ENCODE data around the gene ENOX1.

ENOX1 gene

GRCh38 chr13:43300865-43301264 lies 485.9 kb downstream of the ENOX1 start:
- no peak overlapping the region for H3K9ac ChIP-seq (ENCODE audit: low read depth in 1 of 2, low read length in 2 of 2)
- no peak overlapping the region for H3K27ac ChIP-seq (ENCODE audit: low read depth, low read length)
- H3K4me3 ChIP-seq (ENCODE audit: low read depth in 1 of 2, low read length in 2 of 2): no peak overlapping the region
- no peaks in the 10 kb centered on the region for H3K4me1 ChIP-seq (ENCODE audit: control insufficient read depth in 1 of 2, insufficient read depth in 2 of 2, low read length in 2 of 2)
- H3K27me3 ChIP-seq (ENCODE audit: control insufficient read depth in 1 of 2, insufficient read depth in 2 of 2, low read length in 2 of 2): peaks cover 0 to 4% of the 10 kb centered on the region in 2 donors
- no peaks in the 10 kb centered on the region for H3K36me3 ChIP-seq (ENCODE audit: control insufficient read depth in 1 of 2, insufficient read depth in 2 of 2, low read length in 2 of 2)
- H3K9me3 ChIP-seq (ENCODE audit: control insufficient read depth in 1 of 2, low read length in 2 of 2): no peaks in the 10 kb centered on the region

- Histone ChIP-seq H3K36me3 (ENCODE audit: control insufficient read depth in 1 of 2, insufficient read depth in 2 of 2, low read length in 2 of 2) (no peaks in the 10 kb centered on the region), H3K27ac (ENCODE audit: low read depth, low read length) (no peak overlapping the region), H3K4me3 (ENCODE audit: low read depth in 1 of 2, low read length in 2 of 2) (no peak overlapping the region), H3K9me3 (ENCODE audit: control insufficient read depth in 1 of 2, low read length in 2 of 2) (no peaks in the 10 kb centered on the region), H3K27me3 (ENCODE audit: control insufficient read depth in 1 of 2, insufficient read depth in 2 of 2, low read length in 2 of 2) (peaks cover 0 to 4% of the 10 kb centered on the region in 2 donors), H3K9ac (ENCODE audit: low read depth in 1 of 2, low read length in 2 of 2) (no peak overlapping the region), H3K4me1 (ENCODE audit: control insufficient read depth in 1 of 2, insufficient read depth in 2 of 2, low read length in 2 of 2) (no peaks in the 10 kb centered on the region)
These were observed 487.4 kb downstream of the ENOX1 start for GRCh38 chr13:43299374-43299773.

- Histone ChIP-seq H3K4me1 (ENCODE audit: control insufficient read depth in 1 of 2, insufficient read depth in 2 of 2, low read length in 2 of 2) (no peaks in the 10 kb centered on the region), H3K36me3 (ENCODE audit: control insufficient read depth in 1 of 2, insufficient read depth in 2 of 2, low read length in 2 of 2) (no peaks in the 10 kb centered on the region), H3K9ac (ENCODE audit: low read depth in 1 of 2, low read length in 2 of 2) (no peak overlapping the region), H3K4me3 (ENCODE audit: low read depth in 1 of 2, low read length in 2 of 2) (no peak overlapping the region), H3K27ac (ENCODE audit: low read depth, low read length) (no peak overlapping the region), H3K27me3 (ENCODE audit: control insufficient read depth in 1 of 2, insufficient read depth in 2 of 2, low read length in 2 of 2) (peaks cover 0 to 4% of the 10 kb centered on the region in 2 donors), H3K9me3 (ENCODE audit: control insufficient read depth in 1 of 2, low read length in 2 of 2) (no peaks in the 10 kb centered on the region)
These were observed 488.0 kb downstream of the ENOX1 start for GRCh38 chr13:43298816-43299215.

DNA sequence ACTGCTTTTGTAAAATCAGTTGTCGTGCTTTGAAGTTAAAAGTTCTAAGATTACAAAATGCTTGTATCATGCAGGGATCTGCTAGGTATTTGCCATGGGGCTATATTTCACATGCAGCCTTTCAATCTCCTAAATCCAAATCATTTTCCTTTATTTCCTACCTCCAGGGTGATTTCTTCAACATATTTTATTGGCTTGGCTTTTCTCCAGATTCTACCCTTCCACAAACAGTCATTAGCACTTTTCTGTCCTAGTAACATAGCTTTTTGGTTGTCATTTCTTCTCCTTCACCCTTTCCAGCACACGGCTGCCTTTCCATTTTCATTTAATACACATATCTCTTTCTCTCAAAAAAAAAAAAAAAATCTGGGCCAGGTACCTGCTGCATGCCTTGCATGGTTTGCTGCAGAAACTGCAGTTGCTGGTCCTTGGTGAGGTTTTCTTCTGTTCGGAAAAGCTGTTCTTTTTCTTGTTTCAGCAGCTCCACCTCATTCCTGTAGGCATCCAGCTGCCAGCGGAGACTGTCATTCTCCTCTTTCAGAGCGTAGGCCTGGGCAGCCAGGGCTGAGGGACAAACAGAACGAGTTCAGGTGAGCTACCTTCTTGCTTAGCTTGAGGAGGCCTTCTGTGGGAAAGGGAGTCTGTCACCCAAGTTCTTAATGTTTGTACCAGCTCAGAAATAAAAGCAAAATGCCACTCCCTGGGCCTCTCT lies 488.6 kb downstream of the ENOX1 start:
- Histone ChIP-seq H3K4me3 (ENCODE audit: low read depth in 1 of 2, low read length in 2 of 2) (no peak overlapping the region), H3K9me3 (ENCODE audit: control insufficient read depth in 1 of 2, low read length in 2 of 2) (no peaks in the 10 kb centered on the region), H3K4me1 (ENCODE audit: control insufficient read depth in 1 of 2, insufficient read depth in 2 of 2, low read length in 2 of 2) (no peaks in the 10 kb centered on the region), H3K27me3 (ENCODE audit: control insufficient read depth in 1 of 2, insufficient read depth in 2 of 2, low read length in 2 of 2) (peaks cover 0 to 4% of the 10 kb centered on the region in 2 donors), H3K36me3 (ENCODE audit: control insufficient read depth in 1 of 2, insufficient read depth in 2 of 2, low read length in 2 of 2) (no peaks in the 10 kb centered on the region), H3K27ac (ENCODE audit: low read depth, low read length) (no peak overlapping the region), H3K9ac (ENCODE audit: low read depth in 1 of 2, low read length in 2 of 2) (no peak overlapping the region)

- Histone ChIP-seq H3K36me3 (ENCODE audit: control insufficient read depth in 1 of 2, insufficient read depth in 2 of 2, low read length in 2 of 2) (no peaks in the 10 kb centered on the region), H3K4me1 (ENCODE audit: control insufficient read depth in 1 of 2, insufficient read depth in 2 of 2, low read length in 2 of 2) (no peaks in the 10 kb centered on the region), H3K27ac (ENCODE audit: low read depth, low read length) (no peak overlapping the region)
These were observed 490.8 kb downstream of the ENOX1 start for GRCh38 chr13:43295825-43296564.

DNA sequence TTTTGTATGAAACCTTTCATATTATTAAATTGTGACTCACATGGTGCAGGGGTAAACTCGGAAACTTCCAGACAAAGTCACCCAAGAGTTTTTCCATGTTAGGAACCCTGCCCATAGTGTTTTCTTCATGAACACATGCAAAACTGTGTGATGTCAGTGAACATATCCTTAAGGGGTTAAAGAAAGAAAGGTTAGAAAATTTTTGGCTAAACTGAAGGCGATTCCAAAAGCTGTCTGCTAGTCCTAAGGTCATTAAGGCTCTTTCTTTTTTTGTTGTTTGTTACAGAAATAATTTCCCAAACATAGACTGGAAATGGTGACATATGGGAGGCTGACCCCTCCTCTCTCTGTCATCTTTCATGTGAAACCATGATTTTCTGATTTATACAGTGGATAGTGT lies 491.5 kb downstream of the ENOX1 start:
- H3K27me3 ChIP-seq (ENCODE audit: control insufficient read depth in 1 of 2, insufficient read depth in 2 of 2, low read length in 2 of 2): peaks cover 0 to 8% of the 10 kb centered on the region in 2 donors
- no peak overlapping the region for H3K9ac ChIP-seq (ENCODE audit: low read depth in 1 of 2, low read length in 2 of 2)
- no peaks in the 10 kb centered on the region for H3K9me3 ChIP-seq (ENCODE audit: control insufficient read depth in 1 of 2, low read length in 2 of 2)
- H3K27ac ChIP-seq (ENCODE audit: low read depth, low read length): no peak overlapping the region
- H3K4me1 ChIP-seq (ENCODE audit: control insufficient read depth in 1 of 2, insufficient read depth in 2 of 2, low read length in 2 of 2): no peaks in the 10 kb centered on the region
- H3K36me3 ChIP-seq (ENCODE audit: control insufficient read depth in 1 of 2, insufficient read depth in 2 of 2, low read length in 2 of 2): no peaks in the 10 kb centered on the region
- H3K4me3 ChIP-seq (ENCODE audit: low read depth in 1 of 2, low read length in 2 of 2): no peak overlapping the region

More at GRCh38 chr13:43295825-43296564, 490.8 kb downstream of the ENOX1 start:
- Histone ChIP-seq H3K9me3 (ENCODE audit: control insufficient read depth in 1 of 2, low read length in 2 of 2) (no peaks in the 10 kb centered on the region), H3K4me3 (ENCODE audit: low read depth in 1 of 2, low read length in 2 of 2) (no peak overlapping the region), H3K9ac (ENCODE audit: low read depth in 1 of 2, low read length in 2 of 2) (no peak overlapping the region), H3K27me3 (ENCODE audit: control insufficient read depth in 1 of 2, insufficient read depth in 2 of 2, low read length in 2 of 2) (peaks cover 0 to 8% of the 10 kb centered on the region in 2 donors)

- no peaks in the 10 kb centered on the region for H3K4me1 ChIP-seq (ENCODE audit: control insufficient read depth in 1 of 2, insufficient read depth in 2 of 2, low read length in 2 of 2)
- H3K27ac ChIP-seq (ENCODE audit: low read depth, low read length): no peak overlapping the region
- H3K9ac ChIP-seq (ENCODE audit: low read depth in 1 of 2, low read length in 2 of 2): no peak overlapping the region
- no peaks in the 10 kb centered on the region for H3K36me3 ChIP-seq (ENCODE audit: control insufficient read depth in 1 of 2, insufficient read depth in 2 of 2, low read length in 2 of 2)
- H3K4me3 ChIP-seq (ENCODE audit: low read depth in 1 of 2, low read length in 2 of 2): no peak overlapping the region
- H3K27me3 ChIP-seq (ENCODE audit: control insufficient read depth in 1 of 2, insufficient read depth in 2 of 2, low read length in 2 of 2): peaks cover 0 to 5% of the 10 kb centered on the region in 2 donors
- no peaks in the 10 kb centered on the region for H3K9me3 ChIP-seq (ENCODE audit: control insufficient read depth in 1 of 2, low read length in 2 of 2)
These were observed 492.4 kb downstream of the ENOX1 start for GRCh38 chr13:43294412-43294811.

DNA sequence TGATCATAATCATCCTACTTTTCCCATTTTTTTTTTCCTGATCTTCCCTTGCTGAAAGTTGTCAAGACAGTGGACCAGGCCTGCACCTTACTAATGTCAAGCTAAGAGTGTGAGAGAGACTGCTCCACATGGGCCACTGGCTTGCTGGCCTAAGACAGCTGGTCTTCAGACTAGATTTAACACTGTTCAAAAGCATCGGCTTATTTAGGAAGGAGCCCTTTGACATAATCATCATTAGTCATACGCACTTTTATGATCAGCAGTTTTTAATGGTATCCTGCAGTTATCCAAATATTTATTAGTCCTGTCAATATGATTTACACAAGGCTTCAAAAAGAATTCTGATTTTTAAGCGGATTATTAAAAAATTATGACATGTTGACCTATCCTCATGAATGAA lies 492.8 kb downstream of the ENOX1 start:
- Histone ChIP-seq H3K4me1 (ENCODE audit: control insufficient read depth in 1 of 2, insufficient read depth in 2 of 2, low read length in 2 of 2) (no peaks in the 10 kb centered on the region), H3K4me3 (ENCODE audit: low read depth in 1 of 2, low read length in 2 of 2) (no peak overlapping the region), H3K9me3 (ENCODE audit: control insufficient read depth in 1 of 2, low read length in 2 of 2) (no peaks in the 10 kb centered on the region), H3K27ac (ENCODE audit: low read depth, low read length) (no peak overlapping the region), H3K36me3 (ENCODE audit: control insufficient read depth in 1 of 2, insufficient read depth in 2 of 2, low read length in 2 of 2) (no peaks in the 10 kb centered on the region), H3K27me3 (ENCODE audit: control insufficient read depth in 1 of 2, insufficient read depth in 2 of 2, low read length in 2 of 2) (peaks cover 0 to 5% of the 10 kb centered on the region in 2 donors), H3K9ac (ENCODE audit: low read depth in 1 of 2, low read length in 2 of 2) (no peak overlapping the region)

DNA sequence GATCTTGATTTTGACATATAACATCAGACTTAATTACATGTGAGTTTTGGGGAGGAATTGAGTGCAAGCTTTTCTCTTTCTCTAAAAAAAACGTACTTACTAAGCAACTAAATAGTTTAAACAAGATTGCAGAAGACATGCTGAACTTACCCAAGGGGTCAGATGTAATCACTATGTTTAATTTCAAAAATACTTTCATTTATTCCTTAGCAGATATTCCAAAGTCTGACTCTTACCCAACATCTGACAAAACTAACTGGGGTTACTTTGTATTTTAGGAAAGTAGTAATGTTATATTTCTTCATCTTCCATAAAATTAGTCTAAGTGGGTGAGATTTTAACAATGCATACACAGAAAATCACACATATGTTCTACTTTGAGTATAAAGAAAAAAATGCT lies 493.2 kb downstream of the ENOX1 start:
- H3K36me3 ChIP-seq (ENCODE audit: control insufficient read depth in 1 of 2, insufficient read depth in 2 of 2, low read length in 2 of 2): no peaks in the 10 kb centered on the region
- H3K9me3 ChIP-seq (ENCODE audit: control insufficient read depth in 1 of 2, low read length in 2 of 2): no peaks in the 10 kb centered on the region
- H3K4me3 ChIP-seq (ENCODE audit: low read depth in 1 of 2, low read length in 2 of 2): no peak overlapping the region
- H3K9ac ChIP-seq (ENCODE audit: low read depth in 1 of 2, low read length in 2 of 2): no peak overlapping the region
- H3K27me3 ChIP-seq (ENCODE audit: control insufficient read depth in 1 of 2, insufficient read depth in 2 of 2, low read length in 2 of 2): peaks cover 0 to 5% of the 10 kb centered on the region in 2 donors
- H3K4me1 ChIP-seq (ENCODE audit: control insufficient read depth in 1 of 2, insufficient read depth in 2 of 2, low read length in 2 of 2): no peaks in the 10 kb centered on the region
- H3K27ac ChIP-seq (ENCODE audit: low read depth, low read length): no peak overlapping the region

- Histone ChIP-seq H3K36me3 (ENCODE audit: control insufficient read depth in 1 of 2, insufficient read depth in 2 of 2, low read length in 2 of 2) (no peaks in the 10 kb centered on the region), H3K9ac (ENCODE audit: low read depth in 1 of 2, low read length in 2 of 2) (no peak overlapping the region), H3K4me1 (ENCODE audit: control insufficient read depth in 1 of 2, insufficient read depth in 2 of 2, low read length in 2 of 2) (no peaks in the 10 kb centered on the region), H3K27me3 (ENCODE audit: control insufficient read depth in 1 of 2, insufficient read depth in 2 of 2, low read length in 2 of 2) (peaks cover 0 to 5% of the 10 kb centered on the region in 2 donors), H3K4me3 (ENCODE audit: low read depth in 1 of 2, low read length in 2 of 2) (no peak overlapping the region), H3K27ac (ENCODE audit: low read depth, low read length) (no peak overlapping the region), H3K9me3 (ENCODE audit: control insufficient read depth in 1 of 2, low read length in 2 of 2) (no peaks in the 10 kb centered on the region)
These were observed 493.8 kb downstream of the ENOX1 start for GRCh38 chr13:43293008-43293407.

Measured in duodenal mucosa (tissue), 2 donors.